Brain pericyte (primary cell): ENCODE results near the gene SIKE1.
"Not testable (repeated sequence)": the region's sequence is repeated elsewhere in the genome, so short reads cannot be mapped to it uniquely, and the experiment has no call there.

ENCODE experiments used
- DNase-seq: peaks from one replicate; pipeline ENCODE4 v3.0.0-alpha.2; 2012; ENCODE audit warnings: low read depth, low spot score

Gene SIKE1

DNA sequence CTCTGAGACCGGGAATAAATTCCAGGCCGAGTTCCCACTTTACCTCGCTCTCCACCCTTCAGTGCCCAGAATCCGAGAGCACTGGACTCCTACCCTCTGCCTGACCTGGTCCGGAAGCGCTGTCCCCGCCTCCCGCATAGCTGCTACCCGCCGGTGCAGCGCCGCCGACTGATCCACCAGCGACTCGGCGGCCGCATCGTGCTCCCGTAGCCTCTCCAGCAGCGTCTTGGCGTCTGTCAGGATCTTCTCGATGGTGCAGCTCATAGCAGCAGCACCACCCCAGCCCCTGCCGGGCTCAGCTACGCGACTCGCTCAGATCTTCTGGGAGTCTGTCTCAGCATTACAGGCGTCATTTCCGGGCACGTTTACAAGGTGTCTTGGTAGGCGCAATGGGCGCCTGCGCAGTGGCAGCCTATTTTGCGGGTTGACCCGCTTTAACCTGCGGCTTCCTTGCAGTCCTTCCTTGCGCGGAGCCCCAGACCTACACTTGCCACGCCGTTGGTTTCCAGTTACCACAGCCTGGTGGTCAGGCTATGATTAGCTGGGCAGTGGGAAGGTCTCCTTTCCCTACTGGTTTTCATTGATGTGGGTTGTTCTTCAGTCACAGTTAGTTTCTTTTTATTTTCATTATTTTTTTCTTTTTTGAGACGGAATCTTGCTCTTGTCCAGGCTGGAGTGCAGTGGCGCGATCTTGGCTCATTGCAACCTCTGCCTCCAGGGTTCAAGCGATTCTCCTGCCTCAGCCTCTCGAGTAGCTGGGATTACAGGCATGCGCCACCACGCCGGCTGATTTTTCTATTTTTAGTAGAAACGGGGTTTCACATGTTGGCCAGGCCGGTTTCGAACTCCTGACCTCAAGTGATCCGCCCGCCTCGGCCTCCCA lies at the start of gene SIKE1:
SIKE1 (minus strand) TSS at position 342 of the 883 bp plus-strand sequence; CDS start at position 264, 78 bp downstream.
- DNase-seq: peak; percentile 71

DNA sequence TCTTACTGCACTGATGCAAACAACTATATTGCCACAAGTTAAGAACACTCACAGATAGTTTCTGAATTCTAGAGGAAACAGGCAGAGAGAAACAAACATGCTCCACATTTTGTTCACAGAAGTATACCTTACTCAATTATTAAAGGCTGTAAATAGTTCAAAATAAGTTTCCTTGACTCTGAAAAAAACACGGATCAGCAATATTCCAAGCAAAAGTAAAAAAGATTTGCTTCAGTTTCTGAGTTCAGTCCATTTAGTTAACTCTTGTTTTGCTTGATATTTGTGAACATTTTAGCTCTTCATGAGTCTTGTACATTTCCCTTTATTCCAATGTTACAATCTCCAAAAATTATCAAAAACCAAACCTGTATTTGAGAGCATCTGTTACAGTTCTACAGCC lies 49.6 kb upstream of the SIKE1 start:
- DNase-seq: not testable (repeated sequence)

DNA sequence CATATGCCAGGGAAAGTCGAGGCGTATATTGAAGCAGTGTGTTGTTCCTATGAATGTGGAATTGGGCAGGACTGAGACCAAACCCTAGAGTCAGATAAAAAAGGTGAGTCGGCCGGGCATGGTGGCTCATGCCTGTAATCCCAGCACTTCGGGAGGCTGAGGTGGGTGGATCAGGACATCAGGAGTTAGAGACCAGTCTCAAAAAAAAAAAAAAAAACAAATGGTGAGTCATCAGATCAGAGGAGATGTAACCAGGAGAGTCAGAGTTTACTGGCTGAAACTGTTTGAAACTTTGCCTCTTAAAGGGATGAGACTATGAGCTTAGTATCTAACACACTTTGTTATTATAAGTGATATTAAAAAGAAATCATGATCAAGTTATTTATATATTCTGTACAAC lies 47.8 kb upstream of the SIKE1 start:
- DNase-seq: no peak

DNA sequence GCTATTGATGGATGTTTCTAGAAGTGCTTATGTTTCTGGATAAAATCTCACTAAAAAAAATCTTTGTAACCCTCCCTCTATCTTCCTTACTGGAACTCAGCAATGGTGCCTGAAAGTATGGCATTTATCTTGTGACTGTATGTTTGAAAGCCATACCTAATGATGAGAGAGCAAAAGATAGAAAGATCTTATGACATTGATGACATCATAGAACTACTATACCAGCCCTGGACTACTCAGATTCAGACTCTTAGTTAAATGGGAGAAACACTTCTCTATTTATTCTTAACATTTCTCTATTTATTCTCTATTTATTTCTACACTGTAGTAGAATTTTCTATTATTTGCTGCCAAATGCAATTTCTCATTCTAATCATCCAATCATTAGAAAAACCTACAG lies 41.5 kb upstream of the SIKE1 start:
- no peak for DNase-seq

DNA sequence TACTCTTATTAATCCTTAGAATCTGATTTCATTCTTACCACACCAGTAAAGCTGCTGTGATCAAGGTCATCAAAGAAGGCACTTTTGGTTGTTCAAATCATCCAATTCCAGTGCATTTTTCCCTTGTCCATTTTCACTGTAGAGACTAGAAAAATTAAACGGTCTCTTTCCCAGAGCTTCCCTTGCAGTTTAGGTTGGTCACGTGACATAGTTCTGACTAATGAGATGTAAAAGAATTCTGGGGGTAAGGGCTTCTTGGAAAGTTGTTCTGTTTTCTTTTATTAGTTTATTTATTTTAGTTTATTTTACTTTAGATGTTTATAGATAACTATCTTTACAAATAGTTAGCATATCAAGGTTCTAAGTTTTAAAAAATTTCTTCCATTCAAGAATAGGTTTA lies 39.9 kb upstream of the SIKE1 start:
- no peak for DNase-seq

DNA sequence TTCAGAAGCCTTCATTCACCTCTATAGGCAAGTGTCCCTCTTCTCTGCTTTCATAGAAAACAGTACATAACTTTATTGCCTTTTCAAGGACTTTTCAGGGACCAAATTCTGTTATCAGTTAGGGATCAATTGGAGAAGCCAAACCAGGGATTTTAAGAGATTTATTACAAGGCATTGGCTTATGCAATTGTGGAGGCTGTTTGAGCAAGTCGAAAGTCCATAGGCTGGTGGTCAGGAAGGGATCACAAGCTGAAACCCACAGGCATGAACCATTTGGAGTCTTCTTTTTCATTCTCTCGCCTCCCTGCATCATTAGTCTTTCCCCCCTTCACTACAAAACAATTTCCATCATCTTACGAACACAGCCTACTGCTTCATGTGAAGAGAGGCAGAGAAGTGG lies 39.4 kb upstream of the SIKE1 start:
- no peak for DNase-seq

DNA sequence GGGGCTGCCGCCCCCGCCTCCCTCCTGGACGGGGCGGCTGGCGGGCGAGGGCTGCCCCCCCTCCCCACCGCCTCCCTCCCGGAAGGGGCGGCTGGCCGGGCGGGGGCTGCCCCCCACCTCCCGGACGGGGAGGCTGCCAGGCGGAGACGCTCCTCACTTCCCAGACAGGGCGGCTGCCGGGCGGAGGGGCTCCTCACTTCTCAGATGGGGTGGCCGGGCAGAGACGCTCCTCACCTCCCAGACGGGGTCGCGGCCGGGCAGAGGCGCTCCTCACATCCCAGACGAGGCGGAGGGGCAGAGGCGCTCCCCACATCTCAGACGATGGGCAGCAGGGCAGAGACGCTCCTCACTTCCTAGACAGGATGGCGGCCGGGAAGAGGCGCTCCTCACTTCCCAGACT lies 24.0 kb upstream of the SIKE1 start:
- not testable (repeated sequence) for DNase-seq

DNA sequence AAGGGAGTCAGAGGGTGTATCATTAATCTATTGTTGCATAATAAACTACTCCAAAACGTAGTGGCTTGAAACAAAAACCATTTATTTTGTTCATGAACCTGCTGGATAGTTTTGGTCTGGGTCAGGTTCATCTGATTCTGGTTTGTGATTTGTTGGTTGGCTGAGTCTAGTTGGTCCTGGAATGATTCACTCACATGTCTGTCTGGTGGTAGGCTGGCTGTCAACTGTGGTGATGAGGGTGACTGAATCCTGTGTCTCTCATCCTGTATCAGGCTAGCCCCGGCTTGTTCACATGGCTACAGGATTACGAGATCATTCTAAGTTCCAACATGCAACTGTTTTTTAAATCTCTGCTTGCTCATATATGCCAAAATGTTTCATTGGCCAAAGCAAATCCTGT lies 22.5 kb upstream of the SIKE1 start:
- no peak for DNase-seq

DNA sequence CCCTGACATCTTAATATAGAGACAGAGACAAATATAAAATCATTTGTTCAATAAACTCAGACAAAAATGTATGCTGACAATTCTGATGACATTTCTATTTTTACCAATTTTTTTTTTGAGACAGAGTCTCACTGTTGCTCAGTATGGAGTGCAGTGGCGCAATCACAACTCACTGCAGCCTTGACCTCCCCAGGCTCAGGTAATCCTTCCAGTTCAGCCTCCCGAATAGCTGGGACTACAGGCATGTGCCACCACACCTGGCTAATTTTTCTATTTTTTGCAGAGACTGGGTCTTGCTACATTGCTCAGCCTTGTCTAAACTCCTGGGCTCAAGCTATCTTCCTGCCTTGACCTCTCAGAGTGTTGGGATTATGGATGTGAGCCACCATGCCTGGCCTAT lies 13.6 kb upstream of the SIKE1 start:
- DNase-seq: no peak

DNA sequence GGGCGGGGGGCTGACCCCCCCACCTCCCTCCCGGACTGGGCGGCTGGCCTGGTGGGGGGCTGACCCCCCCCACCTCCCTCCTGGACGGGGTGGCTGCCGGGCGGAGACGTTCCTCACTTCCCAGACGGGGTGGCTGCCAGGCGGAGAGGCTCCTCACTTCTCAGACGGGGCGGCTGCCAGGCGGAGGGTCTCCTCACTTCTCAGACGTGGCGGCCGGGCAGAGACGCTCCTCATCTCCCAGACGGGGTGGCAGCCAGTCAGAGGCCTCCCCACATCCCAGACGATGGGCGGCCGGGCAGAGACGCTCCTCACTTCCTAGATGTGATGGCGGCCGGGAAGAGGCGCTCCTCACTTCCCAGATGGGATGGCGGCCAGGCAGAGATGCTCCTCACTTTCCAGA lies 10.1 kb upstream of the SIKE1 start:
- DNase-seq: not testable (repeated sequence)

DNA sequence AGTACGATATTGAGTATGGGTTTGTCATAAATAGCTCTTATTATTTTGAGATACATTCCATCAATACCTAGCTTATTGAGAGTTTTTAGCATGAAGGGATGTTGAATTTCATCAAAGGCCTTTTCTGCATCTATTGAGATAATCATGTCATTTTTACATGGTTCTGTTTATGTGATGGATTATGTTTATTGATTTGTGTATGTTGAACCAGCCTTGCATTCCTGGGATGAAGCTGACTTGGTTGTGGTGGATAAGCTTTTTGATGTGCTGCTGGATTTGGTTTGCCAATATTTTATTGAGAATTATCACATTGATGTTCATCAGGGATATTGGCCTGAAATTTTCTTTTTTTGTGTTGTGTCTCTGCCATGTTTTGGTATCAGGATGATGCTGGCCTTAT lies 6.0 kb upstream of the SIKE1 start:
- not testable (repeated sequence) for DNase-seq

DNA sequence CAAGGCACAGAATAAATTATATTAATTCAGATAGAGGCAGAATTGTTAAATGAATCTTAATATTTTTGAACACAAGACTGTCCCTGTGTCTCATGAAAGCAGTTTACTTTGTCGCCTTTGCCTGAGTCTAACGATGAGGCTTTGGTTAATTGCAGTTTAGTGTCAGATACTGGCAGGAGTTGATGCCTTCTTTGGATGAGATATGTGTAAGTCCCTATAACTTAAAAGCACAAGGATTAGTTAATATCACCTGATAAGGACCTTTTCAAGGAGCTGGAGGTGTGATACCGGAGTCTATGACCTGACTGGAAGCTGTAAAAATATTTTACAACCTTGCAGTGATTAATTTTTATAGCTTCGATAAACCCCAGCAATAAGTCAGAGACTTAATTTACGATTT lies 2.0 kb upstream of the SIKE1 start:
- DNase-seq: no peak

DNA sequence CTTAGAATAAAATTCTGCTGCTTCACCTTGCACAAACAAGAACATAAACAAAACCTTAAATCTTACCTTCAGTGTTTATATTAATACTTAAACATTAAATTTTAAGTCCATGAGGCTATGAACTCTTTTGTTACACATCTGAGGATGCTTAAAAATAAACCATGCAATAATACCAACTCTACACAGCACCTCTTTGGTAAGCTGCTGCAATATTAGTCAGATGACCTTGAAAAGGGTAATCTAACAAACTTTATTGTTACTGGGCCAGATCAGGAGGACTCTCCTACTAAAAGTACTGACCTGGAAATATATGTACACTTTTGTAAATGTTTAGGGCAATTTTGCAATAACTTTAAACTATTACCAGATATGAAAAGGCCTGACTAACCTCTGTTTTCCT lies 763 bp downstream of the SIKE1 start:
- DNase-seq: no peak

DNA sequence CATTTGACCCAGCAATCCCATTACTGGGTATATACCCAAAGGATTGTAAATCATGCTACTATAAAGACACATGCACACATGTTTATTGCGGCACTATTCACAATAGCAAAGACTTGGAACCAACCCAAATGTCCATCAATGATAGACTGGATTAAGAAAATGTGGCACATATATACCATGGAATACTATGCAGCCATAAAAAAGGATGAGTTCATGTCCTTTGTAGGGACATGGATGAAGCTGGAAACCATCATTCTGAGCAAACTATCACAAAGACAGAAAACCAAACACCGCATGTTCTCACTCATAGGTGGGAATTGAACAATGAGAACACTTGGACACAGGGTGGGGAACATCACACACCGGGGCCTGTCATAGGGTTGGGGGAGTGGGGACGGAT lies 3.8 kb downstream of the SIKE1 start:
- DNase-seq: not testable (repeated sequence)

DNA sequence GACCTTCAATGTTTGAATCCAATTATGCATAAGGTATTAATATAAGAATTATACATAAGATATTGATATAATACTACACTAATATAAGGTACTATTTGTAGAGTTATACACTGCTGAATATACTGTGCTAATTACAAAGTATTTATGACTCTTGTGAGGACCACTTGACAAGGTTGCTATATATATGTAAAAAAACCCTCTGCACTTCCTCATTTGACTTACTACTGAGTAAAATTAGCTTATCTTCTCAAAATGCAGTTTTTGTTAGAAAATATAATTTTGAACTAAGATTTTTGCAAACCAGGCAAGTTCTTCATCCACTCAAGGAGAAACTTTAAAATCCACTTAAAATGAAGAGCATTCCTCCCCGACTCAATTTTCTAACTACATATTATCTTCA lies 8.5 kb downstream of the SIKE1 start:
- no peak for DNase-seq

DNA sequence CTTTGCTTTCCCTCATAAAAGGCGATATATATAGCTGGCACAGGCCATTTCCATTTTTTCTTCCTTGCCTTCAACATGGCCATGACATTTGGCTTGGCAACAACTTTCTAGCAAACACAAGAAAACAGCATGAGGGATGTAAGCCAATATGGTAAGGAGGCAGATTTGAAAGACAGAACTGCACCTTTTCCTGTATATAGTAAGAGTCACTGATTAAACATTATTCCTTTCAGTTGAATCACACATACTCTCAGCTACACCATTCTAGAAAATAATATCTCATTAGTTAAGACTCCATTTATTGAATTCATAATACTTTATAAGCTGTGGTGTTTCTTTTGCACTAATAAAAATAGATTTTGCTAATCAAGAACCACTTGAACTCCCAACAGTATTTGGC lies 9.5 kb downstream of the SIKE1 start:
- no peak for DNase-seq

DNA sequence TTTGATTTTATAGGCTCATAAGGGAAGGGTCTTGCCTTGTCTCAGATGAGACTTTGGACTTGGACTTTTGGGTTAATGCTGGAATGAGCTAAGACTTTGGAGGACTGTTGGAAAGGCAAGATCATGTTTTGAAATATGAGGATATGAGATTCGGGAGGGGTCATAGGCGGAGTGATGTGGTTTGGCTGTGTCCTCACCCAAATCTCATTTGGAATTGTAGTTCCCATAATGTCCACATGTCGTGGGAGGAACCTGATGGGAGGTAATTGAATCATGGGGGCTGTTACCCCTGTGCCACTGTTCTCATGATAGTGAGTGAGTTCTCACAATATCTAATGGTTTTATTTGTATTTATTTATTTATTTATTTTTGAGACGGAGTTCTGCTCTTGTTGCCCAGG lies 15.8 kb downstream of the SIKE1 start:
- DNase-seq: no peak

DNA sequence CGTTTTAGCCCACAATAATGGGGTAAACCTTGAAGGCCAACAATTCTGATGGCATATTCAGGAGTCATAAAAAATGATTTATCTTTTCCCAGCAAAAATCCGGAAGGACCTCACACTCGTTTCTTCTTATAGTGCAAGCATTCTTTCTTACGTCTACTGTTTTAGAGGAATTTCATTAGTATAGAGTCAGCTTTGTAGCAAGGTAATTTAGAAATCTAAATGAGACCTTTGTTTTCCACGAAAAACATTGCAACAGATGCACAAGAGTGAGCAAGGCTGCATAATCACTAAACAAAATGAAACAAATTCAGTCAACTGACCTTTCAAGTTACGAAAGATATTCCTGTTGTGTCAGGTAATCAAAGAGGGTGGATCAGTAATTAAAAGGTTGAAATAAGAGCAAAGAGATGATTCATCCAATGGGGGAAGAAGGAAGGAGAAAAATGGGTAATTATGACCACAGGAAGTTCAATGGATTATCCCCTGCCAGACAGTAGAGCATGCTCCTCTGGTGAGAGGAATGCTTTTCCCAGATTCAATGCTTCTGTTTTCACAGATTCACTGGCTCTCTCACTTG lies 22.1 kb downstream of the SIKE1 start:
- DNase-seq: no peak

DNA sequence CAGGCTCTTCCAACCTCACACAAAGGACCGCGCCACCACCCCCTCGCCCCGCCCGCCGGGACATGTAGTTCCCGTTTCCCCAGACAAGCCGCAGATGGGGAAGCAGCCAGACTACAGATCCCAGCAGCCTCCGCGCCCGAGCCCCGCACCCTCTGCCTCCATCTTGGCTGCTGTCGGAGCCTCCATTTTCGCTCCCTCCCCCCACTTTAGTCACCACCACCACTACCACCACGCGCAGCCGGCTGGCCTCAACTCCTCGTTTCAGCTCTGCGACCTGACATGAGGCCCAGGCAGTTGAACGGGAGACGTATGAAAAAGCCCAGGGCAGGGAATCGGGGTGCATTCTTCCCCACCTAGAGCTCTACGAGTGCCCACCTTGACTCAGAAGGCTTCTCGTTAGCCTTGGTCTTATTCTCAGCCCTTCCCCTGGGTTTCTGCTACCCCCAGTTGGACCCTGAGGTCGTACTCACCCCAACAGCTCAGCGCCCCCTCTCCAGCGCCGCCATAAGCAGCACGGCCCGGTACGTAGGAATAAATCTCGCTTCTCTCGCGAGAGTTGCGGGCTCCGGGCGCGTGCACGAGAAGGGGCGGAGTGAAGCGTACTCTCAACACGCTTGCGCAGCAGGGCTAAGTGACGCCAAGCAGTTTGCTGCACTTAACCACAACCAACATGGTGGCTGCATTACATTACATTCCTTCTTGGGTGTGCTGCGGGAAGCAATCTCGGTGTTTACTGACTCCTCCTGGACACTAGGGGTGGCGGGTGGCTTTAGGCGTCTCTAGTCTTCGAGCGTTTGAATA lies 22.8 kb downstream of the SIKE1 start, which contains the start of gene CSDE1:
CSDE1 (minus strand) TSS at position 530 of the 801 bp plus-strand sequence. CDS start 18,094 bp downstream, outside the sequence.
- DNase-seq: peak; percentile 94

DNA sequence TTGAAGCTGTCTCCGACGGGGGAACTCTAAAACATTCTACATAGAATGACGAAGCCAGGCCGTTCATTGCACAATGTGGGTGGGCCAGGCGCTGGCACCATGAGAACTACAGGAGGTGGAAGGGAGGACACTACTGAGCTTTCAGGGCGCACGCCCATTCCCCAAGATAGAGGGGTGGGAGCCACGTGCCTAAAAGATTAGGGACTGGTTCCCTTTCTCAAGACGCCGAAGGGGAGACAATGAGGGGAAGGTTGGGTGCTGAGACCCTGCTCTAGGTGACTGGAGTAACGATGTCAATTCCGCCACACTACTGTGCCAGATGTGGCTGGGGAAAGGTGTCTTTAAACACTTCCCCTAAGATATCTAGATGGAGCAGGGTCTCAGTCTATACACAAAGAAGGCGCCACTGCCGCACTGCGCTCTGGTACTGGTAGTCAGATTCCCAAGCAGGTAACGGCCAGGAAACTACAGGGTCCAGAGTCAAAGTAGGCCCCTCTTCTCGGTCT lies 23.5 kb downstream of the SIKE1 start:
- no peak for DNase-seq

DNA sequence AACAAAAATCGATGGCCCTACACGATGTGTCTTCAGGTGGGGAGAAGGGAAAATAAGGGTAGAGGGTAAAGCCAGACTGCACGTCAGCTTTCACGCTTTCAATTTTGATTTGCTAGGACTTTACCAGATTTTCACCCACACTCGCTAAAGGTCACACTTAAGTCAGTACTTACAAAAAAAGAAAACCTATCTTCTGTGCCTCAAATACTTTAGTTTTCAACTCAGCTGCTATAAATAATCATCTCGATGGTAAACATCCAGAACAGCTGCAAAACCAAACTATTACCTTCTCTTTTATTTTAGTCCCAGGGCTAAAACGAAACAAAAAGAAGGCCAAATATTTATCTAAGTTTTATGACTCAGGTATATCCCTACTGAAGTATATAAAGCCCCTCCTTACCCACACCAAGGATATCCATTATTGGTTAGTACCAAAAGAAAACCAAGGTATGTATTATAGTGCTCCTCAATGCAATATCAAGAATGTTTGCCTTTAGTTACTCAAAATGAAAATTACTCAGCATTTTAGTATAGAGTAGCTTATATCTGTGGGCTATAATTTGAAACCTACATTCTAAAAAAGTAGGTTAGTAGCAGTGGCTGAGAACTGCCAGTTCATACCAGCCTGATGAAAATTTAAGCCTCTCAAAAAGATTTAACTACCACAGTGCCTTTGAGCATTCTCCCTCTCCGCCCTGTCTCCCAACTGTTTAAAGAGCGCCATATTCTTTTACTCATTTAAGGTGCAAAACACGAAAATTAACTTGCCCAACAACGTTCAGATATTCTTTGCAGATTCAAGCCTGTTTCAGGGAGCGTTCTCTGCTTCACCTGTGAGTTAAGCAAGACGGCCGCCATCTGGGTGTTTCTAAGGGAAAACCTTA lies 24.2 kb downstream of the SIKE1 start:
- DNase-seq: no peak
